ENCODE data around the gene HEBP1. TPM values are rescaled to one million over a fixed set of nuclear protein-coding genes. Genes with fewer than 3 reads are reported as not detected.

HEBP1 gene
- total RNA-seq, 1 donor from 2014 or later = 47.6 TPM

DNA sequence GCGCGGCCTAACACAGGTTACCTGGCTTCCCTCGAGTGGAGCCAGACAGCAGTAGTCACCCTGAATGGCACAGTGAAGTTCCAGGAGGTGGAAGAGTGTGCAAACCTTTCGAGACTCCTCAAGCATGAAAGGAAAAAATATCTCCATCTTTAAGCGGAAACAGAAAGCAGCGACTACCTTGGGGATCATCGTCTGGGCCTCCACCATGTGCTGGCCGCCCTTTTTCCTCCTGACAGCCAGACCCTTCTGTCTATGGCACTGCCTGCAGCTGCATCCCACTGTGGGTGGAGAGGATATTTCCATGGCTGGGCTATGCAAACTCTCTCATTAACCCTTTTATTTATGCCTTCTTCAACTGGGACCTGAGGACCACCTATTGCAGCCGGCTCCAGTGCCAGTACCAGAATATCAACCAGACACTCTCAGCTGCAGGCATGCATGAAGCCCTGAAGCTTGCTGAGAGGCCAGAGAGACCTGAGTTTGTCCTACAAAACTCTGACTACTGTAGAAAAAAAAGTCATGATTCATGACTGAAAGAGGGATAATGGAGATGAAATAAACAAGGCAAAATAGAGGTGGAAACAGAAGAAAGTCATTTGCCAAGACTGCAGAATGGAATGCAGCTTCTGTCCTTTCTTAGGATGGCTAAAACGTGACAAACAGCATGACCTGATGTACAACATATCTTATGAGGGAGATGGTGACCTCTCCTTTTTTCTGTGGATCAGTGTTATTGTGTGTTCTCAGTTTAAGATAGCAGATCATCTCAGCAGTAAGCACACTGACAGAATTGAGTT, 2.4 kb upstream of the HEBP1 start:
- Histone ChIP-seq H3K27ac (no peak overlapping the region), H3K27me3 (no peaks in the 10 kb centered on the region), H3K36me3 (no peaks in the 10 kb centered on the region), H3K4me3 (no peak overlapping the region), H3K9me3 (no peaks in the 10 kb centered on the region), H3K4me1 (peaks cover 28% of the 10 kb centered on the region)
- no peak for DNase-seq (ENCODE audit: extremely low spot score in 2 of 2)
- TF ChIP-seq, protein P1, sequence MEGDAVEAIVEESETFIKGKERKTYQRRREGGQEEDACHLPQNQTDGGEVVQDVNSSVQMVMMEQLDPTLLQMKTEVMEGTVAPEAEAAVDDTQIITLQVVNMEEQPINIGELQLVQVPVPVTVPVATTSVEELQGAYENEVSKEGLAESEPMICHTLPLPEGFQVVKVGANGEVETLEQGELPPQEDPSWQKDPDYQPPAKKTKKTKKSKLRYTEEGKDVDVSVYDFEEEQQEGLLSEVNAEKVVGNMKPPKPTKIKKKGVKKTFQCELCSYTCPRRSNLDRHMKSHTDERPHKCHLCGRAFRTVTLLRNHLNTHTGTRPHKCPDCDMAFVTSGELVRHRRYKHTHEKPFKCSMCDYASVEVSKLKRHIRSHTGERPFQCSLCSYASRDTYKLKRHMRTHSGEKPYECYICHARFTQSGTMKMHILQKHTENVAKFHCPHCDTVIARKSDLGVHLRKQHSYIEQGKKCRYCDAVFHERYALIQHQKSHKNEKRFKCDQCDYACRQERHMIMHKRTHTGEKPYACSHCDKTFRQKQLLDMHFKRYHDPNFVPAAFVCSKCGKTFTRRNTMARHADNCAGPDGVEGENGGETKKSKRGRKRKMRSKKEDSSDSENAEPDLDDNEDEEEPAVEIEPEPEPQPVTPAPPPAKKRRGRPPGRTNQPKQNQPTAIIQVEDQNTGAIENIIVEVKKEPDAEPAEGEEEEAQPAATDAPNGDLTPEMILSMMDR (IDR thresholded peaks at IDR 0.05) = no peak
- TF ChIP-seq POLR2AphosphoS5 (IDR thresholded peaks at IDR 0.05; ENCODE audit: insufficient read depth in 1 of 2, low read depth in 1 of 2) (no peak), POLR2A (IDR thresholded peaks at IDR 0.05) (no peak)
- intact Hi-C loops (cut with DNase I) = loop anchor here (5.0 kb wide), 1 partner anchor 95 kb away; no protein-coding TSS in a partner anchor

DNA sequence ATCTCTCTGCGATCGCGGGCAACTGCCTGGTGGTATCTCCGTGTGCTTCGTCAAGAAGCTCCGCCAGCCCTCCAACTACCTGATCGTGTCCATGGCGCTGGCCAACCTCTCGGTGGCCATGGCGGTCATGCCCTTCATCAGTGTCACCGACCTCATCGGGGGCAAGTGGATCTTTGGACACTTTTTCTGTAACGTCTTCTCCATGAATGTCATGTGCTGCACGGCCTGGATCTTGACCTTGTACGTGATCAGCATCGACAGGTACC, 1.6 kb upstream of the HEBP1 start:
- peak overlapping the region; percentile 84 for H3K27ac ChIP-seq
- peaks cover 36% of the 10 kb centered on the region for H3K4me1 ChIP-seq
- H3K4me3 ChIP-seq = peak overlapping the region; percentile 70 to 98
- H3K9me3 ChIP-seq = no peaks in the 10 kb centered on the region
- no peaks in the 10 kb centered on the region for H3K27me3 ChIP-seq
- intact Hi-C loops (cut with DNase I) = loop anchor here (5.0 kb wide), 1 partner anchor 96 kb away; no protein-coding TSS in a partner anchor
- no peak for DNase-seq (ENCODE audit: extremely low spot score in 2 of 2)
- H3K36me3 ChIP-seq = no peaks in the 10 kb centered on the region
- TF ChIP-seq, protein P1 (IDR thresholded peaks at IDR 0.05) = no peak
- no peak for TF ChIP-seq POLR2A (IDR thresholded peaks at IDR 0.05)
- no peak for TF ChIP-seq POLR2AphosphoS5 (IDR thresholded peaks at IDR 0.05; ENCODE audit: insufficient read depth in 1 of 2, low read depth in 1 of 2)

DNA sequence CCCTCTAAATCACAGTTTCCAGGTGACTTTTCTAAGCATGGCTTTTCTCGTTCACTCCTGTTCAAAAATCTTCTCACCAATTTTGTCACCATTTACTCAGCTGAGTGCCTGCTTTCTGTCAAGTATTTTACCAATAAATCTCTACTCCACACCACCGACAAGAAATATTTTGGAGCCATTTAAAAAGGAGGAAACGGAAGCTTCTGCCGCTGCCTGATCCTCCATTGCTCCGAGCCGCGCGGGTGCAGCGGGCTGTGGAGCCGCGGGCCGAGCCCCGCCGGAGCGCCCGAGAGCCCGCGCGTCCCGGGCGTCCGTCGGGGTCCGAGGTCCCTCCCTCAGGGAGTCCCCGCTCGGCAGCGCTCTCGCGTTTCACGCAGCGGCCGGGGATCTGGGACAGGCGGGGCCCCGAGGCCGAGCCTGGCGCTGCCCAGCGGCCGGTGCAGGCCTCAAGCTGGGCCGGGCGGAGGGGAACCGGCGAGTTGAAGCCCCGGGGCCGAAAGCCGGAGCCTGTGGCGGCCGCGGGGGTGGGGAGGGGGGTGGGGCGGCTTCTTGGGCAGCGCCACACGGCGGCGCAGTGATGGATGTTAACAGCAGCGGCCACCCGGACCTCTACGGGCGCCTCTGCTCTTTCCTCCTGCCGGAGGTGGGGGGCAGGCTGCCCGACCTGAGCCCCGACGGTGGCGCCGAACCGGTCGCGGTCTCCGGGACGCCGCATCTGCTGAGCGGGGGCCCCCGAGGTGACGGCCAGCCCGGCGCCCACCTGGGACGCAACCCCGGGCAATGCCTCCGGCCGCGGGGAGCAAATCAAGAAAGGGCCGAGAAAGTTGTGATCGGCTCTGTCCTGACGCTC, 1.1 kb upstream of the HEBP1 start:
- DNase-seq (ENCODE audit: extremely low spot score in 2 of 2) = no peak
- TF ChIP-seq POLR2A (IDR thresholded peaks at IDR 0.05) = no peak
- TF ChIP-seq, protein P1 (IDR thresholded peaks at IDR 0.05) = peak in 2 of 3 experiments; percentile 23 to 42
- peak overlapping the region; percentile 84 for H3K27ac ChIP-seq
- no peaks in the 10 kb centered on the region for H3K27me3 ChIP-seq
- no peaks in the 10 kb centered on the region for H3K36me3 ChIP-seq
- intact Hi-C loops (cut with DNase I) = loop anchor here (5.0 kb wide), 1 partner anchor 96 kb away; no protein-coding TSS in a partner anchor
- H3K4me3 ChIP-seq = peak overlapping the region; percentile 70 to 98
- H3K9me3 ChIP-seq = no peaks in the 10 kb centered on the region
- H3K4me1 ChIP-seq = peaks cover 37% of the 10 kb centered on the region

DNA sequence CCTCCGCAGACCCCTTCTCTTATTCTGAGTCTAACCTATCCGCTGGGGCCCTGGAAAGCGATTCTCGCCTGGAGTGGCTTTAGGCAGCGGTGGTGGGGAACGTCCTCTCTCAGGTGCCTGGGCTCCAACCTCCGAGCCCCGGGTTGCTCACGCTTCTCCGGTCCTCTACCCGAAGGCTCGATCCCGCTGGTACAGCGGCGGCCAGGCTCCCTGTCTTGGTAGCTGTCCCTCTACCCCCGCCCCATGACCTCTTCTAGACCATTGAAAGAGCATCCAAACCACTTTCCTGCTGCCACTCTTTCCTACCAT, 505 bp upstream of the HEBP1 start:
- Histone ChIP-seq H3K27me3 (no peaks in the 10 kb centered on the region), H3K4me3 (peak overlapping the region; percentile 70 to 98), H3K4me1 (peaks cover 37% of the 10 kb centered on the region), H3K36me3 (no peaks in the 10 kb centered on the region), H3K9me3 (no peaks in the 10 kb centered on the region), H3K27ac (peak overlapping the region; percentile 84)
- TF ChIP-seq POLR2A (IDR thresholded peaks at IDR 0.05) (no peak), POLR2AphosphoS5 (IDR thresholded peaks at IDR 0.05; ENCODE audit: insufficient read depth in 1 of 2, low read depth in 1 of 2) (peak in 1 of 2 donors; percentile 0)
- intact Hi-C loops (cut with DNase I) = loop anchor here (5.0 kb wide), 1 partner anchor 97 kb away; no protein-coding TSS in a partner anchor
- DNase-seq (ENCODE audit: extremely low spot score in 2 of 2) = no peak

DNA sequence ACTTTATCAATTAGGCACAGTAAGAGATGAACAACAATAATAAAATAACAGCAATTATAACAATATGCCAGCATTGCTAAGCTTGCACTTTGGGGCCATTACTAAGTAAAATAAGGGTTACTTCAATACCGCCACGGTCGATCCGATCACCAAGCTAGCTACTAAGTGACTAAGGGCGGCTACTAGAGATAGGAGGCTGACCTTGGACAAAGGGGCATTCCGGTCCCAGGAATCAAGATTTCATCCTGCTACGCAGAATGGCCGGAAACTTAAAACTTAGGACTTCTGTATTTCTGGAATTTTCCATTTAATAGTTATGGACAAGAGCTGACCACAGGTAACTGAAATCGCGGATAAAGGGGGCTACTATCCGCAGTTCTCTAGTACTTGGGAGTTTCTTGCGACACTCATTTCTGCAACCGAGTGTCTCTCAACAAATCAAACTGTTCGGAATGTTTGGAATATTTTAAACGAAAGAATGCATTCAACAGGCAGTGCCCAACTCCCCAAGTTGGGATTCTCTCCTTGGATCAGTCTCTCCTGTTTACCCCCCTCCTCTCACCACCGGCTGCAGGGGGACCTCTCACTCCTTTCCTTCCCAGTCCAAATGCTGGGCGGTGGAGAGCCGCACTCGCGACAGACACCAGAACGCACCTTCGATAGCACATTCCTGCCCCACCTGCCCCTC, 650 bp downstream of the HEBP1 start:
- intact Hi-C loops (cut with DNase I) = no loop called here
- Histone ChIP-seq H3K4me3 (peak overlapping the region; percentile 82 to 98), H3K27me3 (no peaks in the 10 kb centered on the region), H3K9me3 (no peaks in the 10 kb centered on the region), H3K36me3 (no peaks in the 10 kb centered on the region), H3K27ac (peak overlapping the region; percentile 90), H3K4me1 (peaks cover 37% of the 10 kb centered on the region)
- no peak for TF ChIP-seq POLR2AphosphoS5 (IDR thresholded peaks at IDR 0.05; ENCODE audit: insufficient read depth in 1 of 2, low read depth in 1 of 2)
- DNase-seq (ENCODE audit: extremely low spot score in 2 of 2) = no peak

All from vagina (tissue), 2 donors.